Measurements from ENCODE around the gene LTA.

- TF ChIP-seq HOXA7 (CRISPR knock-in tag; IDR thresholded peaks at IDR 0.05; ENCODE audit: borderline replicate concordance) (no peak), OSR2 (tag by site-specific recombination; IDR thresholded peaks at IDR 0.05) (no peak), ZNF239 (tag by site-specific recombination; IDR thresholded peaks at IDR 0.05) (no peak), CTCF (tag by site-specific recombination; IDR thresholded peaks at IDR 0.05) (no peak), REST (tag by site-specific recombination; IDR thresholded peaks at IDR 0.05) (no peak), GFI1B (tag by site-specific recombination; IDR thresholded peaks at IDR 0.05) (no peak), ZNF37A (tag by site-specific recombination; IDR thresholded peaks at IDR 0.05) (no peak), ZSCAN5A (tag by site-specific recombination; IDR thresholded peaks at IDR 0.05) (no peak), ZNF121 (tag by site-specific recombination; IDR thresholded peaks at IDR 0.05) (no peak), ZNF416 (tag by site-specific recombination; IDR thresholded peaks at IDR 0.05) (no peak), TCF7L2 (IDR thresholded peaks at IDR 0.05; ENCODE audit: borderline replicate concordance, low read depth, low read length) (no peak), ZNF513 (tag by site-specific recombination; IDR thresholded peaks at IDR 0.05) (no peak)
Measured at GRCh38 chr6:31567531-31568370, 4.3 kb upstream of the LTA start.
